ENCODE results near the gene MYCBP2.

- TF ChIP-seq JUND (IDR thresholded peaks at IDR 0.05) (no peak), MAX (IDR thresholded peaks at IDR 0.05) (no peak), CTCF (IDR thresholded peaks at IDR 0.05; ENCODE audit: low read depth, low read length, missing input control) (no peak)
Measured at GRCh38 chr13:77250975-77251374, 75.9 kb downstream of the MYCBP2 start.

Data from liver (tissue), 3 donors.